NB4 (cell line): ENCODE data around the gene SPPL3.

Experiments used
- MYC ChIP-seq: IDR thresholded peaks from 2 replicates; pipeline ENCODE4 v1.6.1; 2011; ENCODE audit warnings: low read depth, low read length
- POLR2A ChIP-seq: IDR thresholded peaks from 2 replicates; pipeline ENCODE4 v1.6.1; 2011; ENCODE audit warnings: mild to moderate bottlenecking; ENCODE audit not compliant: insufficient read length; ENCODE audit errors: extremely low read depth
- TF ChIP-seq, protein P1 (sequence below): IDR thresholded peaks from one replicate; pipeline ENCODE4 v1.5.1; 2012; ENCODE audit warnings: low read depth, low read length
- TF ChIP-seq, protein P2 (sequence below): IDR thresholded peaks from 2 replicates; pipeline ENCODE4 v1.6.1; 2011; ENCODE audit warnings: low read depth, low read length

DNA sequence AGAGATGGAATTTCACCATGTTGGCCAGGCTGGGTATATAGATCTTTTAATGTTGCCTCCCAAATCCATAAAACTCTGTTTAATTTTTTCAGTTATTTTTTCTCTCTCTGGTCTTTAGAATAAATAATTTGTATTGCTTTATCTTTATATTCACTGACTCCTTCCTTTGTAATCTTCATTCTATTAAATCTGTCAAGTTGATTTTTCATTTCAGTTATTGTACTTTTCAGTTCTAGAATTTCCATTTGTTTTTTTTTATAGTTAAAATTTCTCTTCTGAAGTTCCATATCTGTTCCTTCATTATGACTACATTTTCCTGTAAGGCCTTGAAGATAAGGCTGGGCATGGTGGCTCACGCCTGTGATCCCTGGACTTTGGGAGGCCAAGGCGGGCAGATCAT, 13.6 kb upstream of the SPPL3 start:
- no peak for TF ChIP-seq MYC
- TF ChIP-seq, protein P1, sequence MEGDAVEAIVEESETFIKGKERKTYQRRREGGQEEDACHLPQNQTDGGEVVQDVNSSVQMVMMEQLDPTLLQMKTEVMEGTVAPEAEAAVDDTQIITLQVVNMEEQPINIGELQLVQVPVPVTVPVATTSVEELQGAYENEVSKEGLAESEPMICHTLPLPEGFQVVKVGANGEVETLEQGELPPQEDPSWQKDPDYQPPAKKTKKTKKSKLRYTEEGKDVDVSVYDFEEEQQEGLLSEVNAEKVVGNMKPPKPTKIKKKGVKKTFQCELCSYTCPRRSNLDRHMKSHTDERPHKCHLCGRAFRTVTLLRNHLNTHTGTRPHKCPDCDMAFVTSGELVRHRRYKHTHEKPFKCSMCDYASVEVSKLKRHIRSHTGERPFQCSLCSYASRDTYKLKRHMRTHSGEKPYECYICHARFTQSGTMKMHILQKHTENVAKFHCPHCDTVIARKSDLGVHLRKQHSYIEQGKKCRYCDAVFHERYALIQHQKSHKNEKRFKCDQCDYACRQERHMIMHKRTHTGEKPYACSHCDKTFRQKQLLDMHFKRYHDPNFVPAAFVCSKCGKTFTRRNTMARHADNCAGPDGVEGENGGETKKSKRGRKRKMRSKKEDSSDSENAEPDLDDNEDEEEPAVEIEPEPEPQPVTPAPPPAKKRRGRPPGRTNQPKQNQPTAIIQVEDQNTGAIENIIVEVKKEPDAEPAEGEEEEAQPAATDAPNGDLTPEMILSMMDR: no peak
- no peak for TF ChIP-seq POLR2A
- TF ChIP-seq, protein P2, sequence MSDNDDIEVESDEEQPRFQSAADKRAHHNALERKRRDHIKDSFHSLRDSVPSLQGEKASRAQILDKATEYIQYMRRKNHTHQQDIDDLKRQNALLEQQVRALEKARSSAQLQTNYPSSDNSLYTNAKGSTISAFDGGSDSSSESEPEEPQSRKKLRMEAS: no peak
